Measurements from ENCODE around the gene ARHGEF5.

DNA sequence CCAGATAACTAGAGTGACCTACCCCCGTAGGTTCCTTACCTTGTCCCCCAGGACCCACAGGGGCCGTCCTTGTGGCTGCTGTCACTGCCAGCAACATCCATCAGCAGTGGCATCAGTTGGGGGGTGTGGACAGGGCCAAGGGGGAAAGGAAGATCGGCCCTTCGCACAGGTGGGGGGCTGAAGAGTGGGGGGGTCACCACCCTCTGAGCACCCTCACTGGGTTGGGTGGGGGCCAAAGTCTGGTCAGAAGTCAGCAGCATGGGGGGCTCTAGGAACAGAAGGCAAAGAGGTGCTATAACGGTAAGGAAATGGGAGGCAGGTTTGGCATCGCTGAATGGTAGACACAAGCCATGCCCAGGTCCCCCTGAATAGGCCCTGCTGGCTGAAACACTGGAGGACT, 43.7 kb downstream of the ARHGEF5 start:
- TF ChIP-seq CTCF (IDR thresholded peaks at IDR 0.05) (no peak), EZH2 (IDR thresholded peaks at IDR 0.05; ENCODE audit: borderline replicate concordance, insufficient read depth, low read depth, low read length, poor library complexity, severe bottlenecking) (no peak)
